H9 (cell line): ENCODE data around the gene EFCAB6. TPM values are rescaled to one million over a fixed set of nuclear protein-coding genes. Genes with fewer than 3 reads are reported as not detected.

Experiments
- DNase-seq: peaks from one replicate; pipeline ENCODE4 v3.0.0-alpha.2; 2017
- H2AFZ ChIP-seq: one replicate; pipeline ENCODE4 v1.6.1; 2013; ENCODE audit warnings: mild to moderate bottlenecking, low read length, control low read depth, moderate library complexity
- H2AK5ac ChIP-seq: 2 replicates; pipeline ENCODE4 v1.6.1; 2013; ENCODE audit warnings: low read length, control low read depth, mixed read lengths; ENCODE audit not compliant: insufficient read length
- H2BK120ac ChIP-seq: one replicate; pipeline ENCODE4 v1.6.1; 2013; ENCODE audit warnings: low read depth, mild to moderate bottlenecking, low read length, control low read depth, inconsistent platforms; ENCODE audit not compliant: poor library complexity, severe bottlenecking
- H2BK12ac ChIP-seq: 2 replicates; pipeline ENCODE4 v1.6.1; 2013; ENCODE audit warnings: low read length, control low read depth, mixed read lengths, low read depth; ENCODE audit not compliant: insufficient read length
- H2BK15ac ChIP-seq: 2 replicates; pipeline ENCODE4 v1.6.1; 2013; ENCODE audit warnings: low read depth, low read length, control low read depth
- H2BK20ac ChIP-seq: one replicate; pipeline ENCODE4 v1.6.1; 2013; ENCODE audit warnings: low read depth, mild to moderate bottlenecking, low read length, control low read depth, inconsistent platforms; ENCODE audit not compliant: poor library complexity, severe bottlenecking
- H2BK5ac ChIP-seq: 2 replicates; pipeline ENCODE4 v1.6.1; 2013; ENCODE audit warnings: low read length, control low read depth, mixed read lengths; ENCODE audit not compliant: insufficient read length
- H3K14ac ChIP-seq: 2 replicates; pipeline ENCODE4 v1.6.1; 2013; ENCODE audit warnings: low read length, control low read depth; ENCODE audit not compliant: insufficient read depth
- H3K18ac ChIP-seq: 2 replicates; pipeline ENCODE4 v1.6.1; 2013; ENCODE audit warnings: low read depth, mild to moderate bottlenecking, mixed read lengths, low read length, control low read depth; ENCODE audit not compliant: insufficient read length
- H3K23ac ChIP-seq: 2 replicates; pipeline ENCODE4 v1.6.1; 2013; ENCODE audit warnings: low read length, control low read depth, mixed read lengths, low read depth; ENCODE audit not compliant: insufficient read length
- H3K23me2 ChIP-seq: 2 replicates; pipeline ENCODE4 v1.6.1; 2013; ENCODE audit warnings: low read depth, mild to moderate bottlenecking, mixed read lengths, low read length, control low read depth; ENCODE audit not compliant: insufficient read length, poor library complexity, severe bottlenecking
- H3K27ac ChIP-seq: 2 replicates; pipeline ENCODE4 v1.5.1; 2013; ENCODE audit warnings: low read length, control low read depth, mixed read lengths, low read depth; ENCODE audit not compliant: insufficient read length
- H3K27me3 ChIP-seq: 2 replicates; pipeline ENCODE4 v1.6.1; 2013; ENCODE audit warnings: low read length, control low read depth, inconsistent platforms; ENCODE audit not compliant: insufficient read depth
- H3K4ac ChIP-seq: 2 replicates; pipeline ENCODE4 v1.6.1; 2013; ENCODE audit warnings: low read depth, mild to moderate bottlenecking, control low read depth, inconsistent platforms, low read length, moderate library complexity
- H3K4me1 ChIP-seq: 2 replicates; pipeline ENCODE4 v1.6.1; 2013; ENCODE audit warnings: low read length, control low read depth, inconsistent platforms; ENCODE audit not compliant: insufficient read depth
- H3K4me2 ChIP-seq: 2 replicates; pipeline ENCODE4 v1.6.1; 2013; ENCODE audit warnings: low read length, control low read depth, mixed read lengths; ENCODE audit not compliant: insufficient read length, insufficient read depth
- H3K56ac ChIP-seq: 2 replicates; pipeline ENCODE4 v1.6.1; 2013; ENCODE audit warnings: low read depth, mild to moderate bottlenecking, mixed read lengths, low read length, control low read depth; ENCODE audit not compliant: insufficient read length
- H3K79me1 ChIP-seq: 2 replicates; pipeline ENCODE4 v1.6.1; 2013; ENCODE audit warnings: low read depth, mild to moderate bottlenecking, moderate library complexity, low read length, control low read depth, inconsistent platforms; ENCODE audit not compliant: insufficient read depth, poor library complexity, severe bottlenecking
- H3K79me2 ChIP-seq: 2 replicates; pipeline ENCODE4 v1.6.1; 2013; ENCODE audit warnings: low read length, control low read depth, inconsistent platforms; ENCODE audit not compliant: insufficient read depth
- H3K9ac ChIP-seq: 2 replicates; pipeline ENCODE4 v1.6.1; 2013; ENCODE audit warnings: low read length, control low read depth, mixed read lengths; ENCODE audit not compliant: insufficient read length; ENCODE audit errors: extremely low read depth
- H3K9me3 ChIP-seq: one replicate; pipeline ENCODE4 v1.6.1; 2013; ENCODE audit warnings: low read depth, low read length, inconsistent platforms; ENCODE audit not compliant: control insufficient read depth
- H3T11ph ChIP-seq: one replicate; pipeline ENCODE4 v1.6.1; 2013; ENCODE audit warnings: mild to moderate bottlenecking, low read length, control low read depth, inconsistent platforms
- H4K20me1 ChIP-seq: one replicate; pipeline ENCODE4 v1.6.1; 2013; ENCODE audit not compliant: control insufficient read depth, insufficient read length, insufficient read depth
- H4K5ac ChIP-seq: 2 replicates; pipeline ENCODE4 v1.6.1; 2013; ENCODE audit warnings: low read depth, mild to moderate bottlenecking, mixed read lengths, low read length, control low read depth; ENCODE audit not compliant: insufficient read length
- H4K8ac ChIP-seq: replicated peaks from 2 replicates; pipeline ENCODE4 v1.6.1; 2013; ENCODE audit warnings: low read length, control low read depth, mixed read lengths, low read depth; ENCODE audit not compliant: insufficient read length
- H4K91ac ChIP-seq: 2 replicates; pipeline ENCODE4 v1.6.1; 2013; ENCODE audit warnings: low read depth, mild to moderate bottlenecking, moderate library complexity, mixed read lengths, low read length, control low read depth; ENCODE audit not compliant: insufficient read length
- H3K27ac Mint-ChIP-seq, 3 experiments: 2 replicates in 2 of 3; 3 replicates in 1 of 3; pipeline ENCODE4 v1.8.0; 2020 to 2021; ENCODE audit warnings: mixed read lengths in 3 of 3, mild to moderate bottlenecking in 1 of 3, moderate library complexity in 1 of 3
- H3K27me3 Mint-ChIP-seq: 2 replicates; pipeline ENCODE4 v1.8.0; 2021; ENCODE audit warnings: low read depth, mild to moderate bottlenecking, moderate library complexity, mixed read lengths
- H3K36me3 Mint-ChIP-seq, 3 experiments: 2 replicates in 2 of 3; 3 replicates in 1 of 3; pipeline ENCODE4 v1.8.0; 2020 to 2021; ENCODE audit warnings: low read depth in 3 of 3, mixed read lengths in 3 of 3; ENCODE audit not compliant: insufficient read depth in 1 of 3
- H3K4me1 Mint-ChIP-seq, 2 experiments: 2 replicates each; pipeline ENCODE4 v1.8.0; 2020; ENCODE audit warnings: mixed read lengths in 2 of 2
- H3K4me3 Mint-ChIP-seq, 2 experiments: 2 replicates in 1 of 2; 3 replicates in 1 of 2; pipeline ENCODE4 v1.8.0; 2020 to 2021; ENCODE audit warnings: mild to moderate bottlenecking in 2 of 2, mixed read lengths in 2 of 2, moderate library complexity in 1 of 2
- H3K9me3 Mint-ChIP-seq, 2 experiments: 2 replicates in 1 of 2; 3 replicates in 1 of 2; pipeline ENCODE4 v1.8.0; 2020; ENCODE audit warnings: mild to moderate bottlenecking in 2 of 2, mixed read lengths in 2 of 2, moderate library complexity in 1 of 2
- CTCF ChIP-seq: fragments of 200-600 bp; sonication (generic); conservative IDR thresholded peaks from 3 replicates; pipeline ENCODE4 v1.8.0; 2021; ENCODE audit warnings: antibody characterized with exemption, mild to moderate bottlenecking
- WGBS: extraction: QIAGEN DNeasy Blood & Tissue Kit; methylation state at CpG from one replicate; pipeline ENCODE4 v1.1.7; 2013; ENCODE audit warnings: missing lambda C conversion rate, low lambda C conversion rate, mixed read lengths; ENCODE audit not compliant: insufficient read length; ENCODE audit errors: extremely low coverage; 5-methylcytosine and 5-hydroxymethylcytosine counted together
- total RNA-seq: library from RNA; stranded (reverse); gene quantifications from 2 replicates; pipeline ENCODE4 v1.2.1, GENCODE V29; 2021

EFCAB6 gene
- total RNA-seq, 1 experiment from 2014 or later: 0.31 TPM

GRCh38 chr22:43844560-43845545, 32.7 kb upstream of the EFCAB6 start:
- Histone ChIP-seq H2BK15ac (no peak overlapping the region), H2BK5ac (no peak overlapping the region), H4K91ac (no peak overlapping the region), H3K14ac (peak overlapping the region; percentile 40; the same call in 1 of the 2 replicates), H3K79me1 (peaks cover 4% of the 10 kb centered on the region), H2BK120ac (no peak overlapping the region), H2BK12ac (no peak overlapping the region), H3K4ac (no peak overlapping the region), H3K4me2 (no peak overlapping the region), H3T11ph (no peak overlapping the region), H4K20me1 (no peaks in the 10 kb centered on the region), H3K18ac (peak overlapping the region; percentile 9), H3K23ac (no peak overlapping the region), H3K4me1 (no peaks in the 10 kb centered on the region), H2AK5ac (no peak overlapping the region), H4K5ac (no peak overlapping the region), H3K27me3 (no peaks in the 10 kb centered on the region), H3K27ac (no peak overlapping the region), H2AFZ (no peak overlapping the region), H3K23me2 (no peaks in the 10 kb centered on the region), H3K56ac (no peak overlapping the region), H4K8ac (no peak overlapping the region), H3K79me2 (peaks cover 8% of the 10 kb centered on the region; the same call in 1 of the 2 replicates), H3K9ac (no peak overlapping the region), H2BK20ac (no peak overlapping the region), H3K9me3 (no peaks in the 10 kb centered on the region)
- peaks cover 33 to 40% of the 10 kb centered on the region in 2 experiments for H3K4me1 Mint-ChIP-seq
- DNase-seq: no peak
- no CpG with 5 or more reads among the region's 31 CpGs for WGBS
- peaks cover 0 to 4% (median 1%) of the 10 kb centered on the region in 3 experiments; a peak in 1 of 7 replicates for H3K36me3 Mint-ChIP-seq
- H3K9me3 Mint-ChIP-seq: no peaks in the 10 kb centered on the region
- TF ChIP-seq CTCF: no peak
- H3K4me3 Mint-ChIP-seq: no peak overlapping the region
- H3K27ac Mint-ChIP-seq: peak overlapping the region; percentile 86 to 96 (median 88); a peak in 5 of 7 replicates
- H3K27me3 Mint-ChIP-seq: peaks cover 2% of the 10 kb centered on the region; the same call in 1 of the 2 replicates
